Panc1 (cell line): ENCODE measurements around the gene ATP2B1. TPM values are rescaled to one million over a fixed set of nuclear protein-coding genes. Genes with fewer than 3 reads are reported as not detected.

Experiments
- ATAC-seq: fragments of 200-7000 bp; cut with Tn5 transposase; 2 replicates; pipeline ENCODE4 v1.9.1; 2020; ENCODE audit warnings: mild to moderate bottlenecking, moderate library complexity
- BruUV-seq: library from RNA; stranded (reverse); fragments of 400-500 nt; replicated peaks from 2 replicates; lab custom pipeline; 2021; lab: Mats Ljungman, UMichigan
- CTCF ChIA-PET: fragments of 300-600 bp; sonication (Branson Sonifier 250); formaldehyde crosslinking; loops from one replicate; lab custom pipeline; 2022; ENCODE audit warnings: antibody characterized with exemption; lab: Charles Lee
- POLR2A ChIA-PET: fragments of 300-600 bp; sonication (Branson Sonifier 250); formaldehyde crosslinking; loops from one replicate; lab custom pipeline; 2022; ENCODE audit warnings: antibody characterized with exemption; lab: Charles Lee
- DNase-seq: peaks from one replicate; pipeline ENCODE4 v3.0.0-alpha.2; 2010; ENCODE audit warnings: low read depth, low spot score
- H3K27ac ChIP-seq: 2 replicates; pipeline ENCODE4 v1.5.1; 2011; ENCODE audit warnings: mild to moderate bottlenecking, low read length, inconsistent platforms
- H3K27me3 ChIP-seq: fragments of 200-500 bp; sonication (Bioruptor generic); 2 replicates; pipeline ENCODE4 v1.6.0; 2014; ENCODE audit warnings: low read length, inconsistent platforms; ENCODE audit not compliant: control insufficient read depth, insufficient read depth
- H3K36me3 ChIP-seq: fragments of 200-500 bp; sonication (Bioruptor generic); 2 replicates; pipeline ENCODE4 v1.5.1; 2014; ENCODE audit warnings: inconsistent platforms, mild to moderate bottlenecking, low read length, moderate library complexity; ENCODE audit not compliant: control insufficient read depth, insufficient read depth
- H3K4me1 ChIP-seq: 2 replicates; pipeline ENCODE4 v1.5.1; 2011; ENCODE audit warnings: inconsistent platforms, mild to moderate bottlenecking, low read length, moderate library complexity; ENCODE audit not compliant: control insufficient read depth, insufficient read depth
- H3K4me3 ChIP-seq, 2 experiments: 2 replicates each; pipeline ENCODE4 v1.5.1; 2011 to 2012; ENCODE audit warnings: low read depth in 2 of 2, low read length in 2 of 2, mild to moderate bottlenecking in 2 of 2, inconsistent platforms in 1 of 2, moderate library complexity in 1 of 2
- H3K9me3 ChIP-seq: fragments of 200-500 bp; sonication (Bioruptor generic); 2 replicates; pipeline ENCODE4 v1.5.1; 2014; ENCODE audit warnings: low read depth, mild to moderate bottlenecking, inconsistent platforms, low read length, moderate library complexity; ENCODE audit not compliant: control insufficient read depth, insufficient read depth
- POLR2AphosphoS5 ChIP-seq: IDR thresholded peaks from 2 replicates; pipeline ENCODE4 v1.6.1; 2012; ENCODE audit warnings: mild to moderate bottlenecking, low read depth, low read length, moderate library complexity
- REST ChIP-seq, 2 experiments: IDR thresholded peaks; 2 replicates each; pipeline ENCODE4 v1.6.1; 2011 to 2012; ENCODE audit warnings: low read depth in 2 of 2, control low read depth in 1 of 2, low read length in 1 of 2, mild to moderate bottlenecking in 1 of 2, moderate library complexity in 1 of 2; ENCODE audit not compliant: insufficient read depth in 1 of 2
- SIN3A ChIP-seq: IDR thresholded peaks from 2 replicates; pipeline ENCODE4 v1.6.1; 2012; ENCODE audit warnings: low read depth, mild to moderate bottlenecking, low read length, moderate library complexity, borderline replicate concordance; ENCODE audit not compliant: insufficient read depth
- TCF7L2 ChIP-seq: IDR thresholded peaks from 2 replicates; pipeline ENCODE4 v1.6.1; 2011; ENCODE audit warnings: mild to moderate bottlenecking, low read depth, low read length, inconsistent platforms
- in situ Hi-C: cut with HindIII; loops from 2 replicates; pipeline ENCODE4 v1.10.0; 2016; ENCODE audit warnings: low sequenced_read_pairs, low pct_unique_long_range_greater_than_20kb
- intact Hi-C: fragments of 100-400 bp; cut with micrococcal nuclease; formaldehyde crosslinking; loops from one replicate; pipeline ENCODE4 v1.10.0; 2022; ENCODE audit not compliant: unreplicated experiment
- total RNA-seq: library from RNA; stranded (reverse); gene quantifications from one replicate; pipeline ENCODE4 v1.2.1, GENCODE V29; 2021; ENCODE audit not compliant: unreplicated experiment
- TF ChIP-seq, protein P1 (sequence below): fragments of 450-650 bp; IDR thresholded peaks from 2 replicates; pipeline ENCODE4 v1.5.1; 2017; ENCODE audit warnings: mild to moderate bottlenecking

Gene ATP2B1
- total RNA-seq, 1 experiment from 2014 or later, result 64.5 TPM

DNA sequence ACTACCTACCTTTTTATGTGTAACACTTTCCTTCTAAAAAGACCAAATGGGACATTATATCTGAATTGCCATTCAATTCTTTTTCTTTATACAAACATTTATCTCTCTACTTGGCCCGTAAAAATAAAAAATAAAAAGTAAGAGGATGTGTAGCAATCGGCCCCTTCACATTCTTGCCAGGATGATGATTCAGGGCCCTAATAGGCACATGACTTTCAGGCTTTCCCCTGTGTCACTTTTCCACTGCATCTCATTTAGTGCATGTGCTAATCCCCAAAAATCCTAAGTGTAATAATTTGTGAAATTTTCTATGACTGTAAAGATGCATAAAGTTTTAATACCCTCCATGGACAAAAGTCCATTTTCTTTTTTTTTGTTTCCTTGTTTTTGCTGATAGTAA is 23.0 kb upstream of the ATP2B1 start:
- no peak for DNase-seq
- Histone ChIP-seq H3K27me3 (no peaks in the 10 kb centered on the region), H3K27ac (no peak overlapping the region), H3K4me1 (no peaks in the 10 kb centered on the region), H3K4me3 (no peak overlapping the region), H3K36me3 (no peaks in the 10 kb centered on the region), H3K9me3 (peaks cover 6% of the 10 kb centered on the region; the same call in 1 of the 2 replicates)
- in situ Hi-C loops (no loop called here), intact Hi-C loops (no loop called here)
- TF ChIP-seq REST (IDR thresholded peaks at IDR 0.05; ENCODE audit: insufficient read depth in 1 of 2, low read depth in 2 of 2, low read length in 1 of 2), result no peak
- no peak for TF ChIP-seq TCF7L2
- no peak for TF ChIP-seq SIN3A
- TF ChIP-seq, protein P1, sequence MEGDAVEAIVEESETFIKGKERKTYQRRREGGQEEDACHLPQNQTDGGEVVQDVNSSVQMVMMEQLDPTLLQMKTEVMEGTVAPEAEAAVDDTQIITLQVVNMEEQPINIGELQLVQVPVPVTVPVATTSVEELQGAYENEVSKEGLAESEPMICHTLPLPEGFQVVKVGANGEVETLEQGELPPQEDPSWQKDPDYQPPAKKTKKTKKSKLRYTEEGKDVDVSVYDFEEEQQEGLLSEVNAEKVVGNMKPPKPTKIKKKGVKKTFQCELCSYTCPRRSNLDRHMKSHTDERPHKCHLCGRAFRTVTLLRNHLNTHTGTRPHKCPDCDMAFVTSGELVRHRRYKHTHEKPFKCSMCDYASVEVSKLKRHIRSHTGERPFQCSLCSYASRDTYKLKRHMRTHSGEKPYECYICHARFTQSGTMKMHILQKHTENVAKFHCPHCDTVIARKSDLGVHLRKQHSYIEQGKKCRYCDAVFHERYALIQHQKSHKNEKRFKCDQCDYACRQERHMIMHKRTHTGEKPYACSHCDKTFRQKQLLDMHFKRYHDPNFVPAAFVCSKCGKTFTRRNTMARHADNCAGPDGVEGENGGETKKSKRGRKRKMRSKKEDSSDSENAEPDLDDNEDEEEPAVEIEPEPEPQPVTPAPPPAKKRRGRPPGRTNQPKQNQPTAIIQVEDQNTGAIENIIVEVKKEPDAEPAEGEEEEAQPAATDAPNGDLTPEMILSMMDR, result no peak
- no peak for TF ChIP-seq POLR2AphosphoS5
- BruUV-seq, result no TSS peak
- ChIA-PET CTCF (no interaction called here), POLR2A (no interaction called here)
- ATAC-seq, result no peak

GRCh38 chr12:89731089-89731488 is 22.5 kb upstream of the ATP2B1 start:
- no peak overlapping the region for H3K4me3 ChIP-seq
- H3K4me1 ChIP-seq, result no peaks in the 10 kb centered on the region
- CTCF ChIA-PET, result no interaction called here
- no peaks in the 10 kb centered on the region for H3K27me3 ChIP-seq
- in situ Hi-C loops, result no loop called here
- no peak for ATAC-seq
- BruUV-seq, result no TSS peak
- no peak for TF ChIP-seq TCF7L2
- TF ChIP-seq SIN3A, result no peak
- TF ChIP-seq, protein P1, result no peak
- TF ChIP-seq POLR2AphosphoS5, result no peak
- no peak for TF ChIP-seq REST (IDR thresholded peaks at IDR 0.05; ENCODE audit: insufficient read depth in 1 of 2, low read depth in 2 of 2, low read length in 1 of 2)
- POLR2A ChIA-PET, result no interaction called here
- no peaks in the 10 kb centered on the region for H3K36me3 ChIP-seq
- peaks cover 6% of the 10 kb centered on the region; the same call in 1 of the 2 replicates for H3K9me3 ChIP-seq
- DNase-seq, result no peak
- intact Hi-C loops, result no loop called here
- no peak overlapping the region for H3K27ac ChIP-seq
